Thyroid gland (tissue), 4 donors: ENCODE measurements around the gene CALD1. TPM values are rescaled to one million over a fixed set of nuclear protein-coding genes. Genes with fewer than 3 reads are reported as not detected.

ENCODE experiments used
- DNase-seq, 2 donors: peaks; one replicate each; pipeline ENCODE4 v3.0.0-alpha.2; 2019
- H3K27ac ChIP-seq, 3 donors: fragments of 200-600 bp; sonication (generic); 1 replicate in 2 of 3; 2 replicates in 1 of 3; pipeline ENCODE4 v1.5.1; 2016 to 2019; ENCODE audit warnings: mild to moderate bottlenecking in 1 of 3, moderate library complexity in 1 of 3
- H3K27me3 ChIP-seq: fragments of 200-600 bp; sonication (generic); one replicate; pipeline ENCODE4 v1.5.1; 2019
- H3K36me3 ChIP-seq, 2 donors: fragments of 200-600 bp; sonication (generic); one replicate each; pipeline ENCODE4 v1.5.1; 2016 to 2019
- H3K4me1 ChIP-seq, 2 donors: fragments of 200-600 bp; sonication (generic); one replicate each; pipeline ENCODE4 v1.5.1; 2017 to 2019
- H3K4me3 ChIP-seq, 3 donors: fragments of 200-600 bp; sonication (generic); replicated peaks in 1 of 3; 1 replicate in 2 of 3; 2 replicates in 1 of 3; pipeline ENCODE4 v1.5.1; 2016; ENCODE audit warnings: mild to moderate bottlenecking in 1 of 3
- H3K9me3 ChIP-seq: fragments of 200-600 bp; sonication (generic); one replicate; pipeline ENCODE4 v1.5.1; 2017
- POLR2A ChIP-seq, 2 donors: fragments of 450-650 bp; IDR thresholded peaks; one replicate each; pipeline ENCODE4 v1.6.1; 2017; ENCODE audit warnings: antibody characterized with exemption in 2 of 2, mild to moderate bottlenecking in 2 of 2, moderate library complexity in 1 of 2
- WGBS, 2 donors: methylation state at CpG; one replicate each; pipeline ENCODE4 v1.1.5; 2017; 5-methylcytosine and 5-hydroxymethylcytosine counted together
- intact Hi-C: fragments of 100-400 bp; cut with DNase I; formaldehyde crosslinking; loops from one replicate; pipeline ENCODE4 v1.15.1; 2023
- total RNA-seq, 4 donors: library from RNA; depleted of rRNA; stranded (reverse); fragments of >200 nt; gene quantifications; one replicate each; pipeline ENCODE4 v1.2.3, GENCODE V29; 2016
- TF ChIP-seq, protein P1 (sequence below), 6 experiments: fragments of 200-600 bp in 3 of 6; fragments of 450-650 bp in 3 of 6; sonication (generic) in 3 of 6; IDR thresholded peaks; one replicate each; pipeline ENCODE4 v1.5.1; 2016 to 2019; ENCODE audit warnings: antibody characterized with exemption in 6 of 6, mild to moderate bottlenecking in 2 of 6, inconsistent platforms in 1 of 6, moderate library complexity in 1 of 6

The CALD1 gene
- total RNA-seq, 4 donors from 2014 or later = 141 to 223 (median 169) TPM

DNA sequence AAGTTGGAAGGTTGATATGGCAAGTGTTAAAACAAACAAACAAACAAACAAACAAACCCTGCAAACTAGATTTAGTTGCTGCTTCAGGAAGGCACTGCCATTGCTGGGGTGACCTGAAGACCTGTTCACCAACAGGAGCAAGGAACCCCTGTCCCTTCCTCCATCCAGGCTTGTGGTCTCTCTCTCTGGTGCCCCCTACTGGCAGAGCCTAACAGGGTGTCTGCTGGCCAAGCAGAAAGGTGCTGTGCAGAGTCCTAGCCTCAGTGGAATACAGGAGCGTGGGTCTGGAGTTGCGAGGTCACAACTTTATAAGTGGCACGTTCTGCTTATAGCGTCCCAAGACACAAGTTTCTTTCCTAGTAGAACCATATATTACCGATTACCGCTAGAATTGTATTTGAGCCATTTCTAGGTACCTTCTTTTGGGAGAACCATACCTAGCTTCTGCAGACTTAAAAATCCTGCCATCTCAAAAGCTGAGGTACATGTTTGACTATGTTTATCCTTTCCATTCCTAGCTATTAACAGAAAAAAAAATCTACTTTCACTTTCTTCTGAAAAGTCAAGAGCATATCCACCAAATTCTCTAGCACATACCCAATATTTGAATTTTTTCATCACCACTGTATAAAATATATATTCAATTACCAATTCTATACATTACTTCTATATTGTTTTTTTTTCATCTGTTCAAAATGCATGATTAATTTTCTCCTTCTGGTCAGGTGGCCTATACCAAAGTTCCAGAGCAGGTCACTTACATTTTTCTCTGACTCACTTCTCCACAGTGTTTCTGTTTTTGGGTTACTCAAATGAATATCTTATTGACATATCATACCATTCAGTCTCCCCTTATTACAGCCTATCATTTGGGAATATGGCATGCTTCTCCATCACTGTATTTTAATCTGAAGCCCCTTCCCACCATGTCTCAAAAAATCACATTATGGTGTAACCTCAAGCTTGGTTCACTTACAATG lies 29.1 kb upstream of the CALD1 start:
- Histone ChIP-seq H3K27me3 (no peaks in the 10 kb centered on the region), H3K27ac (no peak overlapping the region), H3K9me3 (no peaks in the 10 kb centered on the region), H3K4me1 (no peaks in the 10 kb centered on the region), H3K4me3 (no peak overlapping the region), H3K36me3 (no peaks in the 10 kb centered on the region)
- 65 to 69% methylated on average over 6 of the region's 6 CpGs for WGBS, 2 donors
- intact Hi-C loops = loop anchor here (10.0 kb wide), 1 partner anchor 204 kb away; no protein-coding TSS in a partner anchor
- no peak for TF ChIP-seq POLR2A (IDR thresholded peaks at IDR 0.05)
- TF ChIP-seq, protein P1, sequence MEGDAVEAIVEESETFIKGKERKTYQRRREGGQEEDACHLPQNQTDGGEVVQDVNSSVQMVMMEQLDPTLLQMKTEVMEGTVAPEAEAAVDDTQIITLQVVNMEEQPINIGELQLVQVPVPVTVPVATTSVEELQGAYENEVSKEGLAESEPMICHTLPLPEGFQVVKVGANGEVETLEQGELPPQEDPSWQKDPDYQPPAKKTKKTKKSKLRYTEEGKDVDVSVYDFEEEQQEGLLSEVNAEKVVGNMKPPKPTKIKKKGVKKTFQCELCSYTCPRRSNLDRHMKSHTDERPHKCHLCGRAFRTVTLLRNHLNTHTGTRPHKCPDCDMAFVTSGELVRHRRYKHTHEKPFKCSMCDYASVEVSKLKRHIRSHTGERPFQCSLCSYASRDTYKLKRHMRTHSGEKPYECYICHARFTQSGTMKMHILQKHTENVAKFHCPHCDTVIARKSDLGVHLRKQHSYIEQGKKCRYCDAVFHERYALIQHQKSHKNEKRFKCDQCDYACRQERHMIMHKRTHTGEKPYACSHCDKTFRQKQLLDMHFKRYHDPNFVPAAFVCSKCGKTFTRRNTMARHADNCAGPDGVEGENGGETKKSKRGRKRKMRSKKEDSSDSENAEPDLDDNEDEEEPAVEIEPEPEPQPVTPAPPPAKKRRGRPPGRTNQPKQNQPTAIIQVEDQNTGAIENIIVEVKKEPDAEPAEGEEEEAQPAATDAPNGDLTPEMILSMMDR (IDR thresholded peaks at IDR 0.05) = peak in 5 of 6 experiments; percentile 55 to 69 (median 56)
- DNase-seq = peak; percentile 49 to 61

GRCh38 chr7:134752006-134752760 lies 27.3 kb upstream of the CALD1 start:
- no peaks in the 10 kb centered on the region for H3K36me3 ChIP-seq
- WGBS, 2 donors = 85 to 90% methylated on average over 6 of the region's 6 CpGs
- H3K9me3 ChIP-seq = no peaks in the 10 kb centered on the region
- no peak for TF ChIP-seq POLR2A (IDR thresholded peaks at IDR 0.05)
- TF ChIP-seq, protein P1 (IDR thresholded peaks at IDR 0.05) = no peak
- DNase-seq = no peak
- H3K27ac ChIP-seq = no peak overlapping the region
- no peaks in the 10 kb centered on the region for H3K4me1 ChIP-seq
- intact Hi-C loops = loop anchor here (10.0 kb wide), 1 partner anchor 203 kb away; no protein-coding TSS in a partner anchor
- H3K27me3 ChIP-seq = no peaks in the 10 kb centered on the region
- H3K4me3 ChIP-seq = no peak overlapping the region

DNA sequence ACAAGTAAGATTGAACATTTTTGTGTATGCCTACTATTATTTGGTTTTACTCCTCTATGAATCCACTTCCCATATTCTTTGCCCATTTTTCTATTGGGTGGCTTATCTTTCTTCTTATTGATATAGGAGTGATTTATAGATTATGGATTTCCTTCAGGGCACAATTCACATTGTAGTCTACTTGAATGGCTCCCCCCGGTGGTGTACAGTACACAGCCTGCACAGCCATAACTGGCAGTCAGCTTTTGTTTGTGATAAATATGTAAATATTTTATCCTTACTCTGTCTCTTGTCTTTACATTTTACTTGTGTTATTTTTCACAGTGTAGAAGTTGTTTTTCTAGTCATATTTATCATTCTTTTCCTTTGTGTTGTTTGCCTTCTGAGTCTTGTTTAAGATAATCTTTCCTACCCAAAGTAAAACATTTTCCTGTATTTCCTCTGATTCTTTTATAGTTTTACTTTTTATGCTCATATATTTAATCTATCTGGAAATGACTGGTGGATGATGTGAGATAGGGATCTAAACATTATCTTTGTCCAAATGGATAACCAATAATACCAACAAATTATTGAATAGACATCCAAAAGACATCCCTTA lies 23.9 kb upstream of the CALD1 start:
- DNase-seq = peak in 1 of 2 donors; percentile 26
- intact Hi-C loops = loop anchor here (10.0 kb wide), 1 partner anchor 199 kb away; no protein-coding TSS in a partner anchor
- Histone ChIP-seq H3K27ac (no peak overlapping the region), H3K36me3 (no peaks in the 10 kb centered on the region), H3K27me3 (no peaks in the 10 kb centered on the region), H3K4me1 (no peaks in the 10 kb centered on the region), H3K9me3 (no peaks in the 10 kb centered on the region), H3K4me3 (no peak overlapping the region)
- TF ChIP-seq, protein P1 (IDR thresholded peaks at IDR 0.05) = peak in 5 of 6 experiments; percentile 14 to 48 (median 24)
- no peak for TF ChIP-seq POLR2A (IDR thresholded peaks at IDR 0.05)
- WGBS, 2 donors = 62 to 70% methylated on average over 1 of the region's 1 CpG

GRCh38 chr7:134757938-134758337 lies 21.5 kb upstream of the CALD1 start:
- H3K4me3 ChIP-seq = no peak overlapping the region
- no peaks in the 10 kb centered on the region for H3K4me1 ChIP-seq
- H3K27me3 ChIP-seq = no peaks in the 10 kb centered on the region
- no peak overlapping the region for H3K27ac ChIP-seq
- 87 to 95% methylated on average over 3 of the region's 3 CpGs for WGBS, 2 donors
- no peak for TF ChIP-seq POLR2A (IDR thresholded peaks at IDR 0.05)
- TF ChIP-seq, protein P1 (IDR thresholded peaks at IDR 0.05) = no peak
- no peaks in the 10 kb centered on the region for H3K36me3 ChIP-seq
- intact Hi-C loops = loop anchor here (10.0 kb wide), 1 partner anchor 197 kb away; no protein-coding TSS in a partner anchor
- no peak for DNase-seq
- H3K9me3 ChIP-seq = no peaks in the 10 kb centered on the region
